WTC11 (cell line): ENCODE results near the gene SPDYA. TPM values are rescaled to one million over a fixed set of nuclear protein-coding genes. Genes with fewer than 3 reads are reported as not detected.

Experiments used
- AFF4 ChIP-seq: sonication (generic); formaldehyde crosslinking; IDR thresholded peaks from 2 replicates; pipeline ENCODE4 v1.8.1; 2023; ENCODE audit warnings: mild to moderate bottlenecking, missing genetic modification reagents, borderline replicate concordance
- ATF1 ChIP-seq: sonication (generic); formaldehyde crosslinking; IDR thresholded peaks from 2 replicates; pipeline ENCODE4 v1.8.1; 2023; ENCODE audit warnings: mild to moderate bottlenecking, moderate library complexity, missing genetic modification reagents
- CBFB ChIP-seq: sonication (generic); formaldehyde crosslinking; IDR thresholded peaks from 2 replicates; pipeline ENCODE4 v1.8.1; 2022; ENCODE audit warnings: mild to moderate bottlenecking, low read depth, missing genetic modification reagents
- CREM ChIP-seq: sonication (generic); formaldehyde crosslinking; IDR thresholded peaks from 2 replicates; pipeline ENCODE4 v1.8.1; 2022; ENCODE audit warnings: mild to moderate bottlenecking, missing genetic modification reagents, moderate library complexity
- CTCF ChIP-seq: fragments of 200-600 bp; IDR thresholded peaks from 2 replicates; pipeline ENCODE4 v1.8.0; 2022; ENCODE audit warnings: antibody characterized with exemption
- FOXP1 ChIP-seq: sonication (generic); formaldehyde crosslinking; IDR thresholded peaks from 2 replicates; pipeline ENCODE4 v1.8.0; 2022; ENCODE audit warnings: missing genetic modification reagents, mild to moderate bottlenecking, moderate library complexity, borderline replicate concordance
- FOXP4 ChIP-seq: sonication (generic); formaldehyde crosslinking; IDR thresholded peaks from 2 replicates; pipeline ENCODE4 v1.8.0; 2022; ENCODE audit warnings: mild to moderate bottlenecking, missing genetic modification reagents
- IRF1 ChIP-seq: sonication (generic); formaldehyde crosslinking; IDR thresholded peaks from 2 replicates; pipeline ENCODE4 v1.8.0; 2023; ENCODE audit warnings: missing genetic modification reagents
- JAZF1 ChIP-seq: fragments of 250-450 bp; sonication (Bioruptor Pico); IDR thresholded peaks from 2 replicates; pipeline ENCODE4 v1.9.0; 2021; ENCODE audit warnings: moderate library complexity, mild to moderate bottlenecking, inconsistent platforms
- MAX ChIP-seq: sonication (generic); formaldehyde crosslinking; IDR thresholded peaks from 2 replicates; pipeline ENCODE4 v1.8.0; 2022; ENCODE audit warnings: mild to moderate bottlenecking, missing genetic modification reagents
- MLX ChIP-seq: sonication (generic); formaldehyde crosslinking; IDR thresholded peaks from 2 replicates; pipeline ENCODE4 v1.8.1; 2023; ENCODE audit warnings: mild to moderate bottlenecking, missing genetic modification reagents, moderate library complexity
- MYBL2 ChIP-seq: sonication (generic); formaldehyde crosslinking; IDR thresholded peaks from 2 replicates; pipeline ENCODE4 v1.8.1; 2023; ENCODE audit warnings: mild to moderate bottlenecking, moderate library complexity, missing genetic modification reagents
- NFE2L1 ChIP-seq: sonication (generic); formaldehyde crosslinking; IDR thresholded peaks from 2 replicates; pipeline ENCODE4 v1.8.1; 2023; ENCODE audit warnings: missing genetic modification reagents
- NFYB ChIP-seq: sonication (generic); formaldehyde crosslinking; conservative IDR thresholded peaks from 2 replicates; pipeline ENCODE4 v1.8.0; 2022; ENCODE audit warnings: low read depth, missing genetic modification reagents
- PRDM15 ChIP-seq: sonication (generic); formaldehyde crosslinking; IDR thresholded peaks from 2 replicates; pipeline ENCODE4 v1.8.0; 2022; ENCODE audit warnings: missing genetic modification reagents
- PREB ChIP-seq: sonication (generic); formaldehyde crosslinking; IDR thresholded peaks from 2 replicates; pipeline ENCODE4 v1.8.1; 2022; ENCODE audit warnings: mild to moderate bottlenecking, missing genetic modification reagents, moderate library complexity, borderline replicate concordance
- TEAD1 ChIP-seq: sonication (generic); formaldehyde crosslinking; IDR thresholded peaks from 2 replicates; pipeline ENCODE4 v1.8.0; 2022; ENCODE audit warnings: mild to moderate bottlenecking, missing genetic modification reagents
- TP53 ChIP-seq: sonication (generic); formaldehyde crosslinking; IDR thresholded peaks from 2 replicates; pipeline ENCODE4 v1.8.1; 2023; ENCODE audit warnings: mild to moderate bottlenecking, missing genetic modification reagents
- ZBTB21 ChIP-seq: sonication (generic); formaldehyde crosslinking; IDR thresholded peaks from 2 replicates; pipeline ENCODE4 v1.8.1; 2023; ENCODE audit warnings: mild to moderate bottlenecking, missing genetic modification reagents, borderline replicate concordance
- ZBTB43 ChIP-seq: sonication (generic); formaldehyde crosslinking; IDR thresholded peaks from 2 replicates; pipeline ENCODE4 v1.8.1; 2023; ENCODE audit warnings: mild to moderate bottlenecking, missing genetic modification reagents
- ZNF416 ChIP-seq: fragments of 250-450 bp; sonication (Bioruptor Pico); IDR thresholded peaks from 2 replicates; pipeline ENCODE4 v1.9.0; 2021; ENCODE audit warnings: mild to moderate bottlenecking, inconsistent platforms
- total RNA-seq: library from RNA; stranded (reverse); gene quantifications from 3 replicates; pipeline ENCODE4 v1.2.3, GENCODE V29; 2021

Gene SPDYA
- total RNA-seq, 1 experiment from 2014 or later = 0.61 TPM

GRCh38 chr2:28870146-28870891, 59.7 kb downstream of the SPDYA start, which contains the start of gene TRMT61B (continued):
- TF ChIP-seq PRDM15 (CRISPR knock-in tag) (no peak), ZBTB21 (CRISPR knock-in tag) (no peak), JAZF1 (no peak), NFE2L1 (peak; percentile 15; the same call in 1 of the 2 replicates), AFF4 (CRISPR knock-in tag) (no peak; the same call in 1 of the 2 replicates), ATF1 (CRISPR knock-in tag) (peak; percentile 97; the same call in 1 of the 2 replicates), NFYB (CRISPR knock-in tag) (no peak), CBFB (peak; percentile 90; the same call in 1 of the 2 replicates), FOXP4 (peak; percentile 91), CTCF (no peak), MYBL2 (CRISPR knock-in tag) (peak; percentile 94), MLX (CRISPR knock-in tag) (no peak), FOXP1 (CRISPR knock-in tag) (peak; percentile 90; the same call in 1 of the 2 replicates), ZBTB43 (CRISPR knock-in tag) (peak; percentile 86), MAX (CRISPR knock-in tag) (peak; percentile 96), IRF1 (CRISPR knock-in tag) (no peak), ZNF416 (CRISPR knock-in tag) (no peak), PREB (CRISPR knock-in tag) (no peak), TP53 (CRISPR knock-in tag) (0 out of 2 replicates have a peak, but pooled peaks have one; percentile 46), CREM (CRISPR knock-in tag) (peak; percentile 100), TEAD1 (peak; percentile 95)
